GM19240 (cell line): ENCODE data around the gene CCDC7.
"Not testable (repeated sequence)": the region's sequence is repeated elsewhere in the genome, so short reads cannot be mapped to it uniquely, and the experiment has no call there.

ENCODE experiments used
- DNase-seq: peaks from one replicate; pipeline ENCODE4 v3.0.0; 2011; ENCODE audit warnings: low spot score; ENCODE audit not compliant: insufficient read length

Gene CCDC7

DNA sequence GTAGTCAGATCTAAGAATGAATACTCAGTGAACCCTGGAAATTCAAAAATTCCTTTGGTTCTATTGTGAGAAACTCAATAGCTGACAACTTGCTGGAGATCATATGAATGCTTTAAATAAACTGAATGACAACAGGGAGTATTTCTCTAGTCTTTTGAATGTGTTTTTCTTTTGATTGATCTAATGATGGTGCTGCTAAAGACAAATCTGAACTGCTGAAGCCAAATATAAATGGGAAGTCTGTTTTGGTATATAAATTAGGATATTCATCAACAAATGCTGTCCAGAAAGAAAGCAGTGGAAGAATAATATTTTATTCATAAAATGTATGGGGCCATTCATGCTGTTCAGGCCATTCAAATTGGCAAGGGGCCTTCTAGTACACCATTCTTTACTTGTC, 432.7 kb downstream of the CCDC7 start:
- DNase-seq: no peak

GRCh38 chr10:32882076-32882475, 436.1 kb downstream of the CCDC7 start:
- no peak for DNase-seq

DNA sequence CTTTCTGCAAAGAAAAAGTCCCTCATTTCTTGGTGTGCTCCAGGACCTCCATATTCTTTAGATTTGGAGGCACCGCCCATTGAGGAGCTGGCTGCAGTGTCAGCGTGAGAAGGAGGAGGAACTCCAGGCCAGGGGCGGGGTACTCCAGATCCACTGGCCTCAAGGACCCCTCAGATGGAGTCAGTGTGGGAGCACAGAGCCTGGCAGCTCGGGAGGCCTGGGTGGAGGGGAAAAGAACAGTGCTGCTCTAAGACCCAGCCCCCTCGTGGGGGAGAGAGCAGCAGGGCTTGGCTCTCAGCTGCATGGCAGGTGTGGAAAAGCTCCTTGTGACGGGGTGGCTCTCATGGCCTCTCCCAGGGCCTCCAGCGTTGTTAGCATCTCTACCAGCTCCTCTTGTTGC, 441.5 kb downstream of the CCDC7 start:
- no peak for DNase-seq

GRCh38 chr10:32888161-32888927, 442.4 kb downstream of the CCDC7 start:
- DNase-seq: no peak

DNA sequence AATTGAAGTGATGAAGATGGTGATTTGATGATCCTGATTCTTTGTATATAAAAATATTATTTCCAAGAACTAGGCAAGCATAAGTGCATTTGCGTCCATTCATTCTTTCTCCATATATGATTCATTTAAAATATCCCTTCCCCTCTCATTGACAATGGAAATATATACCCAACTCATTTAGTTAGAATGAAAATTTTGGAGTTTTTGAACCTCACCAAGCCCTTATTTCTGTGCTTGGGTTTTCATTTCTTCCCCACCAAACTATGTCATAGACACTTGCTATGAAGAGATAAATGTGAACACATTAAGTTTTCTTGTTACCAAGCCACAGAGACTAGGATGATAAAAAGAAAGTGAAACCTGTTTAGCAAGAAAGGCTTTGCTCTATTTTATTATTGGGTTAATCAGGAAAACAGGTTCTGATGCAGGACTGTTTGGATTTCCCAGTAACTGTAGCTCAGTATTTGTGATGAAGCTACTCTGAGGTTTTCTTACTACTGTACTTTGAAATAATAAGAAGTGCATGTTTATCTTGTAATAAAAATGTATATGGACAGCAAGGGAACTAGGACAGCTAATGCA, 443.8 kb downstream of the CCDC7 start:
- DNase-seq: no peak

DNA sequence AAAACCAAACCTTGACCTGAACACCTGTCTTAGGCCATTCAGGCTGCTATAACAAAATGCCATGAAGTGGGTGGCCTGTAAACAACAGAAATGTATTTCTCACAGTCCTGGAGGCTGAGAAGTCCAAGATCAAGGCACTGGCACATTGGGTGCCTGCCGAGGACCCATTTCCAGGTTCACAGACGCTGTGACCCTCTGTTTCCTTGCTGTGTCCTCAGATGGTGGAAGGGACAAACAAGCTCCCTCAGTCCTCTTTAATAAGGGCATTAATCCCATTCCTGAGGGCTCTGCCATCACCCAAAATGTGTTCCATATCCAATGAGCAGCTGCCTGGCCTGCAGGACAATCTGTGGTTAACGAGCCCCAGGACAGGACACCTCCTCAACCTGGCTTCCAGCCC, 444.5 kb downstream of the CCDC7 start:
- DNase-seq: no peak

- no peak for DNase-seq
These were observed 445.3 kb downstream of the CCDC7 start for GRCh38 chr10:32891261-32891660.

DNA sequence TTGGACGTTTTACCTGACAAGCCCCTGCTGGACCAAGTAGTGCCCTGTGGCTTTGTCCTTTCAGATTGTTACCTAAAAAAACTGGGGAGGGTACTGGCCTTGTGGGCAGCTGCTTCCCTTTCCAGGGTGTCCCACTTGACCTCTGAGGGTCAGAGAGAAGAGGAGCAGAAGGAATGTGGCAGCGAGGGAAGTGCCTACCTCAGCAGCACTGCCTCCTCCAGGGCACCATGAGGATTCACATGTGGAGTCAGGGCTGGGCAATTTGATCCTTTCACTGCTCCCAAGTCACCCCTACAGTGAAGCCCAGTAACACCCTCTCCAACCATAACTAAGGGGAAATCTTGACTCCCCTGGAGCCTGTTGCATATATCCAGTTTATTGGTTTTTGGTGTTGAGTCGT, 447.5 kb downstream of the CCDC7 start:
- no peak for DNase-seq

GRCh38 chr10:32893916-32894664, 448.1 kb downstream of the CCDC7 start:
- no peak for DNase-seq

GRCh38 chr10:32895200-32895968, 449.4 kb downstream of the CCDC7 start:
- not testable (repeated sequence) for DNase-seq

DNA sequence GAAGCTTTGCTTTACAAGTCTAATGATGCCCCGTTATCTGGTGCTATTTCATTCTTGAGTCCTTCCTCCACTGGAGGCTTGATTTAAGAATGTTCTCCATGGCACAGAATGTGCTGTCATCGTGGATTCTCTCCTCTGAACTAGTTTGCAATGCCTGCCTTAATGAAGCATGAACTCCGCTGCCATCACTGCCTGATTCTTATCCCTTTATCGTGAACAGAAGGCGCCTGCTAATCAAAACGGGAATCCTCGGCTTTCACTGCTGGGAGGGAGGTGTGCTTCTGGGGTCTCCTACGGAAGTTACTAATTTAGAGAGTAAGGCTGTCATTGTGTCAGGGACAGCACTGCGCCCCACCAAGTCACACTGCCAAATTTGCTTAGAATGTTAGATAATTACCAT, 455.9 kb downstream of the CCDC7 start:
- no peak for DNase-seq

- no peak for DNase-seq
These were observed 459.5 kb downstream of the CCDC7 start for GRCh38 chr10:32905466-32905865.

GRCh38 chr10:32906595-32906994, 460.7 kb downstream of the CCDC7 start:
- no peak for DNase-seq

GRCh38 chr10:32909456-32909855, 463.5 kb downstream of the CCDC7 start:
- no peak for DNase-seq

GRCh38 chr10:32909970-32910369, 464.0 kb downstream of the CCDC7 start:
- DNase-seq: not testable (repeated sequence)

- no peak for DNase-seq
These were observed 465.5 kb downstream of the CCDC7 start for GRCh38 chr10:32911285-32912016.

DNA sequence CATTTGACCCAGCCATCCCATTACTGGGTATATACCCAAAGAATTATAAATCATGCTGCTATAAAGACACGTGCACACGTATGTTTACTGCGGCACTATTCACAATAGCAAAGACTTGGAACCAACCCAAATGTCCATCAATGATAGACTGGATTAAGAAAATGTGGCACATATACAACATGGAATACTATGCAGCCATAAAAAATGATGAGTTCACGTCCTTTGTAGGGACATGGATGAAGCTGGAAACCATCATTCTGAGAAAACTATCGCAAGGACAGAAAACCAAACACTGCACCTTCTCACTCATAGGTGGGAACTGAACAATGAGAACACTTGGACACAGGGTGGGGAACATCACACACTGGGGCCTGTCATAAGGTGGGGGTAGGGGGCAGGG, 471.9 kb downstream of the CCDC7 start:
- DNase-seq: not testable (repeated sequence)

GRCh38 chr10:32922170-32922569, 476.2 kb downstream of the CCDC7 start:
- no peak for DNase-seq

DNA sequence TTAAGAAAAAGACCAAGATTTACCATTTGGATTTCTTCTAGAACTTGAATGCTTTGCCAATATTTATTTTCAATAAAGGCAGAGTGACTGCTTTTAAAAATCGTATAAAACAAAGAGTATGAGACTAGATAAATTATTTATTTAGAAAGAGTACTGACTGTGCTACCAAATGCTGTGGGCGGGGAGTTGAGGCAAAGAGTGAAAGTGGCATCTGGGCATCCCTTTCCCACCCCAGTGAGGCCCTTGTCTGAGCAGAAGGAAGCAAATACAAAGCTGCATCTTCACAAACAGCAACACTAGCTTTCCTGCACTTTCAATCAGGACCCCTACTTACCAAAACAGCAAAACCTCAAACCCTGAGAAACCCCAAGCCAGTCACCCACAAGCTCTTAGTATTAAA, 477.2 kb downstream of the CCDC7 start:
- DNase-seq: no peak

- DNase-seq: no peak
These were observed 477.9 kb downstream of the CCDC7 start for GRCh38 chr10:32923849-32924248.
